ENCODE data around the gene APLP1. TPM values are rescaled to one million over a fixed set of nuclear protein-coding genes. Genes with fewer than 3 reads are reported as not detected.

The APLP1 gene
- total RNA-seq, 1 experiment from 2014 or later: 15.5 TPM

DNA sequence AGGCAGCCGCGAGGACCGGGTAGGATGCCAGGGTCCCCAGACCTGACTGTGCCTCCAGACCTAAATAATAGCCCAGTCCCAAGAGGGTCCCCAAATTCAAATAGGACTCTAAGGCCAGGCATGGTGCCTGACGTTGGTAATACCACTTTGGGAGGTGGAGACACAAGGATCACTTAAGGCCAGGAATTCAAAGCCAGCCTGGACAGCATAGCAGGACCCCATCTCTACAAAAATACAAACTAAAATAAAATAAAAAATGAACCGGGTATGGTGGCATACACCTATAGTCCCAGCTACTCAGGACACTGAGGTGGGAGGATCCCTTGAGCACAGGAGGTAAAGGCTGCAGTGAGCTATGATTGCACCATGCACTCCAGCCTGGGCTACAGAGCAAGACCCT, 5.4 kb upstream of the APLP1 start:
- ATAC-seq (no peak), DNase-seq (ENCODE audit: low spot score) (no peak)
- Mint-ChIP-seq H3K36me3 (no peaks in the 10 kb centered on the region), H3K4me1 (peaks cover 18% of the 10 kb centered on the region), H3K9me3 (no peaks in the 10 kb centered on the region), H3K27me3 (ENCODE audit: low read depth) (peaks cover 100% of the 10 kb centered on the region), H3K27ac (no peak overlapping the region), H3K4me3 (no peak overlapping the region)
- POLR2A ChIA-PET: no interaction called here
- CTCF ChIA-PET: interaction anchor here (0.7 kb wide), 1 partner anchor 333 kb away, joined by 3 read pairs; no protein-coding TSS in a partner anchor
- no peak for TF ChIP-seq SOX15 (CRISPR knock-in tag; IDR thresholded peaks at IDR 0.05)
- TF ChIP-seq, protein P1, sequence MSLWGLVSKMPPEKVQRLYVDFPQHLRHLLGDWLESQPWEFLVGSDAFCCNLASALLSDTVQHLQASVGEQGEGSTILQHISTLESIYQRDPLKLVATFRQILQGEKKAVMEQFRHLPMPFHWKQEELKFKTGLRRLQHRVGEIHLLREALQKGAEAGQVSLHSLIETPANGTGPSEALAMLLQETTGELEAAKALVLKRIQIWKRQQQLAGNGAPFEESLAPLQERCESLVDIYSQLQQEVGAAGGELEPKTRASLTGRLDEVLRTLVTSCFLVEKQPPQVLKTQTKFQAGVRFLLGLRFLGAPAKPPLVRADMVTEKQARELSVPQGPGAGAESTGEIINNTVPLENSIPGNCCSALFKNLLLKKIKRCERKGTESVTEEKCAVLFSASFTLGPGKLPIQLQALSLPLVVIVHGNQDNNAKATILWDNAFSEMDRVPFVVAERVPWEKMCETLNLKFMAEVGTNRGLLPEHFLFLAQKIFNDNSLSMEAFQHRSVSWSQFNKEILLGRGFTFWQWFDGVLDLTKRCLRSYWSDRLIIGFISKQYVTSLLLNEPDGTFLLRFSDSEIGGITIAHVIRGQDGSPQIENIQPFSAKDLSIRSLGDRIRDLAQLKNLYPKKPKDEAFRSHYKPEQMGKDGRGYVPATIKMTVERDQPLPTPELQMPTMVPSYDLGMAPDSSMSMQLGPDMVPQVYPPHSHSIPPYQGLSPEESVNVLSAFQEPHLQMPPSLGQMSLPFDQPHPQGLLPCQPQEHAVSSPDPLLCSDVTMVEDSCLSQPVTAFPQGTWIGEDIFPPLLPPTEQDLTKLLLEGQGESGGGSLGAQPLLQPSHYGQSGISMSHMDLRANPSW (CRISPR knock-in tag; conservative IDR thresholded peaks at IDR 0.05; ENCODE audit: low read depth): no peak
- no peak for TF ChIP-seq CBFB (CRISPR knock-in tag; IDR thresholded peaks at IDR 0.05; ENCODE audit: low read depth)
- TF ChIP-seq NFE2L1 (CRISPR knock-in tag; IDR thresholded peaks at IDR 0.05): no peak

DNA sequence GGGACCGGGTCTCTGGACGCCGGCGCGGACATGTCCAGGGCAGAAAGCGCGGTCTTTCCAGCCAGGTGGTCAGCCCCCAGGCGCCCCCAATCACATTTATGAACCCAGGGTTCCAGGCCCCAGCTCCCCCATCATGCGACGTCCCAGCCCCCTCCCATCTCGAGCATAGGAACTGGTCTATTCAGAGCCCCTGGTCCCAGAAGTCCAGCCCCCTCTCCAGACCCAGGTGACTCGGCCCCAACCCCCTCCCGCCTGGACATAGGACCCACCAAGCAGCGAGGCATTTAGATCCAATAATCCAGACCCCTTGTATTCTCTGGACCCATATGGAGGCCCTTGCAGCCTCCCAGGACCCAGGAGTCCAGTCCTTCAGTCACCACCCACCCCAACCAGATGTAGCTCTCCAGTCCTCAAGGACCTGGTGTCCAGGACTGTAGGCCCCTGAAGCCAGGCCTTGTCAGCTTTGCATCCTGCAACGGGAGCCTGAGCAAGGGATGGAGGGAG, 501 bp downstream of the APLP1 start:
- no peak for ATAC-seq
- no peak overlapping the region for H3K27ac Mint-ChIP-seq
- POLR2A ChIA-PET: interaction anchor here (1.1 to 3.0 kb wide), 4 partner anchors 8 to 84 kb away, joined by 3 to 15 read pairs (median 9); partner anchors contain the start of gene KIRREL2
- peaks cover 26% of the 10 kb centered on the region for H3K4me1 Mint-ChIP-seq
- H3K4me3 Mint-ChIP-seq: peak overlapping the region; percentile 86
- no peaks in the 10 kb centered on the region for H3K36me3 Mint-ChIP-seq
- peaks cover 51% of the 10 kb centered on the region for H3K27me3 Mint-ChIP-seq (ENCODE audit: low read depth)
- DNase-seq (ENCODE audit: low spot score): no peak
- CTCF ChIA-PET: interaction anchor here (0.5 to 3.7 kb wide), 8 partner anchors 9 to 113 kb away, joined by 3 to 25 read pairs (median 14); no protein-coding TSS in a partner anchor
- TF ChIP-seq ZNF671 (CRISPR knock-in tag; IDR thresholded peaks at IDR 0.05) (no peak), ZNF396 (CRISPR knock-in tag; IDR thresholded peaks at IDR 0.05; ENCODE audit: borderline replicate concordance) (no peak), ELF4 (CRISPR knock-in tag; IDR thresholded peaks at IDR 0.05; ENCODE audit: low read depth) (no peak), ZNF121 (CRISPR knock-in tag; IDR thresholded peaks at IDR 0.05) (0 out of 2 replicates have a peak, but pooled peaks have one; percentile 12), EMX1 (CRISPR knock-in tag; IDR thresholded peaks at IDR 0.05) (no peak), ESRRA (CRISPR knock-in tag; IDR thresholded peaks at IDR 0.05; ENCODE audit: borderline replicate concordance) (no peak), ETV6 (CRISPR knock-in tag; IDR thresholded peaks at IDR 0.05) (no peak)
- TF ChIP-seq, protein P2, sequence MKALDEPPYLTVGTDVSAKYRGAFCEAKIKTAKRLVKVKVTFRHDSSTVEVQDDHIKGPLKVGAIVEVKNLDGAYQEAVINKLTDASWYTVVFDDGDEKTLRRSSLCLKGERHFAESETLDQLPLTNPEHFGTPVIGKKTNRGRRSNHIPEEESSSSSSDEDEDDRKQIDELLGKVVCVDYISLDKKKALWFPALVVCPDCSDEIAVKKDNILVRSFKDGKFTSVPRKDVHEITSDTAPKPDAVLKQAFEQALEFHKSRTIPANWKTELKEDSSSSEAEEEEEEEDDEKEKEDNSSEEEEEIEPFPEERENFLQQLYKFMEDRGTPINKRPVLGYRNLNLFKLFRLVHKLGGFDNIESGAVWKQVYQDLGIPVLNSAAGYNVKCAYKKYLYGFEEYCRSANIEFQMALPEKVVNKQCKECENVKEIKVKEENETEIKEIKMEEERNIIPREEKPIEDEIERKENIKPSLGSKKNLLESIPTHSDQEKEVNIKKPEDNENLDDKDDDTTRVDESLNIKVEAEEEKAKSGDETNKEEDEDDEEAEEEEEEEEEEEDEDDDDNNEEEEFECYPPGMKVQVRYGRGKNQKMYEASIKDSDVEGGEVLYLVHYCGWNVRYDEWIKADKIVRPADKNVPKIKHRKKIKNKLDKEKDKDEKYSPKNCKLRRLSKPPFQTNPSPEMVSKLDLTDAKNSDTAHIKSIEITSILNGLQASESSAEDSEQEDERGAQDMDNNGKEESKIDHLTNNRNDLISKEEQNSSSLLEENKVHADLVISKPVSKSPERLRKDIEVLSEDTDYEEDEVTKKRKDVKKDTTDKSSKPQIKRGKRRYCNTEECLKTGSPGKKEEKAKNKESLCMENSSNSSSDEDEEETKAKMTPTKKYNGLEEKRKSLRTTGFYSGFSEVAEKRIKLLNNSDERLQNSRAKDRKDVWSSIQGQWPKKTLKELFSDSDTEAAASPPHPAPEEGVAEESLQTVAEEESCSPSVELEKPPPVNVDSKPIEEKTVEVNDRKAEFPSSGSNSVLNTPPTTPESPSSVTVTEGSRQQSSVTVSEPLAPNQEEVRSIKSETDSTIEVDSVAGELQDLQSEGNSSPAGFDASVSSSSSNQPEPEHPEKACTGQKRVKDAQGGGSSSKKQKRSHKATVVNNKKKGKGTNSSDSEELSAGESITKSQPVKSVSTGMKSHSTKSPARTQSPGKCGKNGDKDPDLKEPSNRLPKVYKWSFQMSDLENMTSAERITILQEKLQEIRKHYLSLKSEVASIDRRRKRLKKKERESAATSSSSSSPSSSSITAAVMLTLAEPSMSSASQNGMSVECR (CRISPR knock-in tag; IDR thresholded peaks at IDR 0.05; ENCODE audit: borderline replicate concordance): 0 out of 2 replicates have a peak, but pooled peaks have one; percentile 21
- TF ChIP-seq, protein P3, sequence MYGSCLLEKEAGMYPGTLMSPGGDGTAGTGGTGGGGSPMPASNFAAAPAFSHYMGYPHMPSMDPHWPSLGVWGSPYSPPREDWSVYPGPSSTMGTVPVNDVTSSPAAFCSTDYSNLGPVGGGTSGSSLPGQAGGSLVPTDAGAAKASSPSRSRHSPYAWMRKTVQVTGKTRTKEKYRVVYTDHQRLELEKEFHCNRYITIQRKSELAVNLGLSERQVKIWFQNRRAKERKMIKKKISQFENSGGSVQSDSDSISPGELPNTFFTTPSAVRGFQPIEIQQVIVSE (CRISPR knock-in tag; IDR thresholded peaks at IDR 0.05; ENCODE audit: borderline replicate concordance): no peak
- no peaks in the 10 kb centered on the region for H3K9me3 Mint-ChIP-seq

Measured in WTC11 (cell line).